ENCODE data around the gene IFNA2. TPM values are rescaled to one million over a fixed set of nuclear protein-coding genes. Genes with fewer than 3 reads are reported as not detected.
"Not testable (repeated sequence)": the region's sequence is repeated elsewhere in the genome, so short reads cannot be mapped to it uniquely, and the experiment has no call there.

The IFNA2 gene
- total RNA-seq, 1 donor from 2014 or later = not detected

DNA sequence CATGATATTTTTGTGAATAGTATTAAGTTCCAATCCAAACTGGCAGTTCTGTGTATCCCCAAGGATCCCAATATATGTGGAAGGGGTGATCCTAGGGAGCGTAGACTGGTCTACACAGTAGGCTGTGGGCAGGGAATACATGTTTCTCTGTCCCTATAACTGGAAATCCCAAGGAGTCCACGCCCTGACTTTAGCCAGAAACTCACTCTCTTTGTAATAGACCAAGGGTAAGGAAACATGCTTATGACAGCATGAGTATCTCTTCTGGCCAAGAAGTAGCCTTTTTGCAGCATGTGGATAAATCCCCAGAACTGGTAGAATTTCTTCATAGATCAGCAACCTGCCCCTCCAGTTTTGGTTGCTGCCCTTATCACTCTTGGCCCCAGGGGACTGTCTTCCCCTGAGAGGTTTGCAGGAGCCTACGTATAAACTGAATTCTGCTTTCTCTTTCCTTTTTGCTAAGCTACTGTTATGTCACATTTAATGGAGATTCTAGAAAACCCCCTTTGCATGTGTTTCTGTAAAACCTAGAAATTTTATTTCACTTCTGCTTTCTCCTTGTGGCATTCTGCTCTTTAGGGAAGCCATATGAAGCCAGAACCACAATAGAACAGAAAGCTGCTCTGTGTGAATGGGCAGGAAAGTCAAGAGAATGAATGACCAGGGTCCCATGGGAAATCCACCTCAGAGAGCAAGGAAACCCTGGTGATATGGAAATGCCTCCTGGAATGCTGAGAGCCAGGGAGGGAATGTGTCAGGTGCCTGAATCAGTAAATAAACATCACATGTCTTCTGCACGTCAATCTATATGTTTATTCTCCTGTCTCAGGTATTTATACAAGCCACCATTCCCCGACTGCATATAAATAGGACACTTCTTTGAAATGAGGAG, 3.5 kb downstream of the IFNA2 start:
- Mint-ChIP-seq H3K36me3 (ENCODE audit: unreplicated experiment) (no peaks in the 10 kb centered on the region), H3K4me1 (ENCODE audit: low read depth, unreplicated experiment) (no peaks in the 10 kb centered on the region), H3K9me3 (ENCODE audit: unreplicated experiment) (no peaks in the 10 kb centered on the region), H3K27ac (ENCODE audit: unreplicated experiment) (no peak overlapping the region), H3K4me3 (ENCODE audit: unreplicated experiment) (no peak overlapping the region), H3K27me3 (ENCODE audit: unreplicated experiment) (no peaks in the 10 kb centered on the region)
- no peak for DNase-seq
- TF ChIP-seq, protein P1, sequence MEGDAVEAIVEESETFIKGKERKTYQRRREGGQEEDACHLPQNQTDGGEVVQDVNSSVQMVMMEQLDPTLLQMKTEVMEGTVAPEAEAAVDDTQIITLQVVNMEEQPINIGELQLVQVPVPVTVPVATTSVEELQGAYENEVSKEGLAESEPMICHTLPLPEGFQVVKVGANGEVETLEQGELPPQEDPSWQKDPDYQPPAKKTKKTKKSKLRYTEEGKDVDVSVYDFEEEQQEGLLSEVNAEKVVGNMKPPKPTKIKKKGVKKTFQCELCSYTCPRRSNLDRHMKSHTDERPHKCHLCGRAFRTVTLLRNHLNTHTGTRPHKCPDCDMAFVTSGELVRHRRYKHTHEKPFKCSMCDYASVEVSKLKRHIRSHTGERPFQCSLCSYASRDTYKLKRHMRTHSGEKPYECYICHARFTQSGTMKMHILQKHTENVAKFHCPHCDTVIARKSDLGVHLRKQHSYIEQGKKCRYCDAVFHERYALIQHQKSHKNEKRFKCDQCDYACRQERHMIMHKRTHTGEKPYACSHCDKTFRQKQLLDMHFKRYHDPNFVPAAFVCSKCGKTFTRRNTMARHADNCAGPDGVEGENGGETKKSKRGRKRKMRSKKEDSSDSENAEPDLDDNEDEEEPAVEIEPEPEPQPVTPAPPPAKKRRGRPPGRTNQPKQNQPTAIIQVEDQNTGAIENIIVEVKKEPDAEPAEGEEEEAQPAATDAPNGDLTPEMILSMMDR (IDR thresholded peaks at IDR 0.05; ENCODE audit: partially characterized antibody, unreplicated experiment) = no peak

DNA sequence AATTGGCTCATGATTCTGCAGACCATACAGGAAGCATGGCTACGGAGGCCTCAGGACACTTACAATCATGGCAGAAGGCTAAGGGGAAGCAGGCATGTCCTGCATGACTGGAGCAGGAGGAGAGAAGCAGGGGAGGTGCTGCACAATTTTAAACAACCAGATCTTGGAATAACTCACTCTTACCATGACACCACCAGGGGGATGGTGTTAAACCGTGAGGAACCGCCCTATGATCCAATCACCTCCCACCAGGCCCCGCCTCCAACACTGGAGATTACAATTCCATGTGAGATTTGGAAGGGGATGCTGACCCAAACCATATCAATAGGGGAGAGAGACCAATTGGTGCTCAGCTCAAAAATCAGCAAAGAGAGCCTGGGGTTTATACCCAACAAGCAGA, 13.7 kb downstream of the IFNA2 start:
- not testable (repeated sequence) for H3K9me3 Mint-ChIP-seq (ENCODE audit: unreplicated experiment); H3K4me1 Mint-ChIP-seq (ENCODE audit: low read depth, unreplicated experiment); H3K27me3 Mint-ChIP-seq (ENCODE audit: unreplicated experiment); DNase-seq; H3K36me3 Mint-ChIP-seq (ENCODE audit: unreplicated experiment); H3K27ac Mint-ChIP-seq (ENCODE audit: unreplicated experiment); H3K4me3 Mint-ChIP-seq (ENCODE audit: unreplicated experiment)

DNA sequence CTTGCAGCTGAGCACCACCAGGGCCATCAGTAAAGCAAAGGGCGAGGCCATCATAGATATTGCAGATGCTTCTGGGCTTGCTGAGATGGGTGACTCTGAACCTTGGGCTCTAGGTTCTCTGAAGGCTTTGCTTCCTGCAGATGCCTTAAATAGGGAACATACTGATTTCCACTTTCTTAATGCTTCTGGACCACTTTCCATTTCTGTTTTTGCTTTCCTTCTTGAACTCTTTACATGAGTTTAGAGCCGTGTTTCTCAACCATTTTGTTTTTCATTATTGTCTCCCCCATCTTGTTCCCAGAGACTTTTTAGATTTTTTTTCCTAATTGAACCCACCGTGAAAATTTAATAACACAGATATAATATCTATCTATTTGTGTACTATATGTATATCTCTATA, 17.2 kb downstream of the IFNA2 start, which contains the start of gene IFNA13:
Gene IFNA13, minus strand, starts transcription at position 101 of the 400 bp plus-strand sequence. Its CDS starts 47 bp downstream, at position 54.
- H3K4me3 Mint-ChIP-seq (ENCODE audit: unreplicated experiment) = no peak within 1 kb of the TSS
- H3K4me1 Mint-ChIP-seq (ENCODE audit: low read depth, unreplicated experiment) = no peaks in the 10 kb centered on the region
- no peak for DNase-seq
- H3K9me3 Mint-ChIP-seq (ENCODE audit: unreplicated experiment) = no peaks in the 10 kb centered on the region
- no peak within 1 kb of the TSS for H3K27ac Mint-ChIP-seq (ENCODE audit: unreplicated experiment)
- no peaks in the 10 kb centered on the region for H3K27me3 Mint-ChIP-seq (ENCODE audit: unreplicated experiment)
- TF ChIP-seq, protein P1 (IDR thresholded peaks at IDR 0.05; ENCODE audit: partially characterized antibody, unreplicated experiment) = no peak
- no peaks in the 10 kb centered on the region for H3K36me3 Mint-ChIP-seq (ENCODE audit: unreplicated experiment)

DNA sequence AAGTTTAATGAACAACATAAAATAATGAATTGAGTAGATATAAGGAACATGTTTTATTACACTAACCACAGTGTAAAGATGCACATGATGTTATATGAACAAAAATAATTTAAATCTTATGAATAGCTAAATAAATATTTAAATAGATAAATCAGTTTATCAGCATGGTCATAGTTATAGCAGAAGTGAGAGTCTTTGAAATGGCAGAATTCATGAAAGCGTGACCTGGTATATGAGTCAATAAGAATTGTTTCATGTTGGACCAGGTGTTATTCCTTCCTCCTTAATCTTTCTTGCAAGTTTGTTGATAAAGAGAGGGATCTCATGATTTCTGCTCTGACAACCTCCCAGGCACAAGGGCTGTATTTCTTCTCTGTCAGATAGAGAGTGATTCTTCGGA, 18.0 kb downstream of the IFNA2 start:
- not testable (repeated sequence) for H3K4me3 Mint-ChIP-seq (ENCODE audit: unreplicated experiment); DNase-seq

DNA sequence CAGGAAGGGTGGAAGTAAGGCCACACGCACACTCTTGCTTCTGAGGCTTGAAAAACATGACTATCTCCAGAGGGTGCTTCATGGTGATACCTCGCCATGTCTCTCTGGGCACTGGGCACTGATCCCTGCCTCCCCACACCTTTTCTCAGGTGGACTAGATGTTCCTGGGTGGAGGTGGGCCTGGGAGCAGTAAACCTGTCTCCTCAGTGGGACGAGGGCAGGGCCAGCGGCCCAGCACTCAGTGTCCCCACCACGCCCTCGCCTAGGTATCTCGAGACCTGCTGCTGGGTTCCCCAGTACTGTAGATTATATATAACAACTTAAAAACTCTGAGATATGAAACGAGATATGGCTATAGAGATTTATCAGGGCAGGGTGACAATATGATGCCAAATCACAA, 22.9 kb downstream of the IFNA2 start:
- H3K4me1 Mint-ChIP-seq (ENCODE audit: low read depth, unreplicated experiment) = no peaks in the 10 kb centered on the region
- no peak overlapping the region for H3K27ac Mint-ChIP-seq (ENCODE audit: unreplicated experiment)
- no peaks in the 10 kb centered on the region for H3K36me3 Mint-ChIP-seq (ENCODE audit: unreplicated experiment)
- TF ChIP-seq, protein P1 (IDR thresholded peaks at IDR 0.05; ENCODE audit: partially characterized antibody, unreplicated experiment) = no peak
- no peak for DNase-seq
- H3K4me3 Mint-ChIP-seq (ENCODE audit: unreplicated experiment) = no peak overlapping the region
- H3K9me3 Mint-ChIP-seq (ENCODE audit: unreplicated experiment) = peaks cover 2% of the 10 kb centered on the region
- H3K27me3 Mint-ChIP-seq (ENCODE audit: unreplicated experiment) = no peaks in the 10 kb centered on the region

More for the DNA sequence above, 18.0 kb downstream of the IFNA2 start:
- not testable (repeated sequence) for H3K36me3 Mint-ChIP-seq (ENCODE audit: unreplicated experiment); H3K4me1 Mint-ChIP-seq (ENCODE audit: low read depth, unreplicated experiment); H3K9me3 Mint-ChIP-seq (ENCODE audit: unreplicated experiment); H3K27ac Mint-ChIP-seq (ENCODE audit: unreplicated experiment); H3K27me3 Mint-ChIP-seq (ENCODE audit: unreplicated experiment)

Data from glutamatergic neuron (in vitro differentiated cells).